Middle frontal gyrus (tissue), 1 donor: ENCODE measurements around the gene ITPR3.

ENCODE experiments used
- DNase-seq: peaks from one replicate; pipeline ENCODE4 v3.0.0-alpha.2; 2015; ENCODE audit warnings: low spot score; ENCODE audit errors: extremely low spot score

The ITPR3 gene

GRCh38 chr6:33731751-33732282 lies 110.7 kb downstream of the ITPR3 start:
- no peak for DNase-seq

- DNase-seq, result no peak
These were observed 111.3 kb downstream of the ITPR3 start for GRCh38 chr6:33732385-33732784.

DNA sequence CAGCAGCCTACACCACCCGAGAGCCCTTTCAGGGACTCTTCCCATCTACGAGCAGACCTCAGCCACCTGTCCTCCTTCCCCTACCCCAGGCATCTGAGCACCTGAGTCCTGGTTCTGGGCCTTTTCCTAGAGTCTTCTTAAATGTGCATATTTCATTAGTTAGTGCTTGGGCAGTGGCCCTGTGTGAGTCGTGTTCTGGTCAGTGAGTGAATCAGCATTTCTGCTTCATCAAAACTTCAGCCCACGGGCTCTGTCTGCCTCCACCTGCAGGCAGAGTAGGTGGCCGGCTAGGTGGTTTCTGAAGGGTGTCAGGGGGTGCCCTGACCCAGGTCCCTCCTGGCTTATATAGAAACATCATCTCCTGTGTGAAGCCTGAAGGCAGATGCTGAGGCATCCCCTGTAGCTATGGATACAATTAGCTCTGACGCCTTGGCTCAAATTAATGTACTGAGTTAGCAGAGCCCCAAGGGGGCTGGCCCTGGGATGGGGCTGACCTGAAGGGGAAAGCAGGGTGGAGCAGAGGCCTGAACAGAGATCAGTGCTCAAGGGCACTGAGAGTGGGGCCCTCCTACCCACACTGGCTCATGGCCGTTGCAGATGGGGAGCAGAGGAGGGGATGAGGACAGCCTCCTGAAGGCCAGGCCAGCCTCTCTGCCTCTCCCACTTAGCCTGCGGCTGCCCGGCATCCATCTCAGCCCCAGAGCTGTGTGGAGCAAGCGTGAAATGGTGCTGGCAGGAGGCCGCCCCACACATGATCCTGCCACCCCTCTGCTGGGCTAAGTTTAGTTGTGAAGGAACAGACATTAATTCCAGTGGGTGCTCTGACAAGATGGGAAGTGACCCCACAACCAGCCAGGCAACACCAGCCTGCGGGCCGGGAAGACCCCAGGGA lies 111.9 kb downstream of the ITPR3 start:
- no peak for DNase-seq

- DNase-seq, result no peak
These were observed 112.5 kb downstream of the ITPR3 start for GRCh38 chr6:33733709-33734007.

DNA sequence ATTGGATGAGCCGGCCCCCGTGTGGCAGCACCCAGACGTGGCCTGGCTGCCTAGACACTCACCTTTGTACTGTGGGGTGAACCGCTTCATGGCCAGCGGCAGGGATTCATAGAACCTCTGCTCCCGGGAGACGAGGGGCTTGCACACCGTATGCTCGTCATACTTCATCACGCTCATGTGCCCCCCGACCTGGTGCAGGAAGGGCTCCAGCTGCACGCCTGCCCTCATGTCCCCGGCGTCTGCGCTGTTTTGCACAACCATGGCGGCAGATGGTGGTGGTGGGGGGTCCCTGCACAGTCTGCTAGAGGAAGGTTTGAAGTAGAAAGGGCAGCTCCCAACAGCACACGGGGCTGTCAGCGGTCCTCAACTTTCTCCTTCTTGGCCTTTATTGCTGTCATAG lies 114.1 kb downstream of the ITPR3 start:
- DNase-seq, result no peak

DNA sequence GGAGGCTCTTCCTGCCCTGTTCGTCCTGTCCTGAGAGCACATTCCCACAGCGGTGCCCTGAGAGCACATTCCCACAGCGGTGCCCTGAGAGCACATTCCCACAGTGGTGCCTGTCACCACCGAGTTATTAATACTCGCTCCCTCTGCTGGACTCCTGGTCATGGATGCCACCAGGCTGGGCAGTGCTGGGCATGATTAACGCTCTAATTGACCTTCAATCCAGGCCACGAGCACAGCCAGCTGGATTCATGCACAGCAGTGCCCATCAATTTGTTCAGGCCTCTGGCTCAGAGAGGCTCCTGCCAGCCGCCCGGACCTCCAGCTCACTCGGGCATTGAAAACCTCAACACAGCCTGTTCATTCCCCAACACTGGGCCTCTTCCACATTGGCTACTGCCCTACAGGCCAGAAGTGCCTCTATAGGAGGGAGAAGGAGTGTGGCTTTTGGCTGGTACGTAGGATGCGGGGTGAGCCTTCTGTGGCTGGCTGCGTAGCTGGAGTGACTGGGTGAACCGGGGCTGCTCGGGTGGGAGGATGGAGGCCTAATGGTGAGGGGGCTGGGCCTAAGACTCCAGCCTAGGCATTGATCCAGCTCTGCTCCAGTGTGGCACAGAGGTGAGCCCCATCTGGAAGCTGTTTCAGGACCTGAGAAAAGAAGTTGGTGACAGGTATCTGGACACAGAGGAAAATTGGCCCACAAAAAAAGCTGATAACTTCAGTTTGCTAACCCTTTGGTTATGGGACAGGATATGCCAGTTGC lies 116.3 kb downstream of the ITPR3 start:
- DNase-seq, result no peak

GRCh38 chr6:33738153-33738552 lies 117.0 kb downstream of the ITPR3 start:
- DNase-seq, result no peak

GRCh38 chr6:33738879-33739278 lies 117.8 kb downstream of the ITPR3 start:
- no peak for DNase-seq

- DNase-seq, result no peak
These were observed 118.4 kb downstream of the ITPR3 start for GRCh38 chr6:33739571-33739970.

GRCh38 chr6:33740204-33740608 lies 119.1 kb downstream of the ITPR3 start:
- DNase-seq, result no peak

DNA sequence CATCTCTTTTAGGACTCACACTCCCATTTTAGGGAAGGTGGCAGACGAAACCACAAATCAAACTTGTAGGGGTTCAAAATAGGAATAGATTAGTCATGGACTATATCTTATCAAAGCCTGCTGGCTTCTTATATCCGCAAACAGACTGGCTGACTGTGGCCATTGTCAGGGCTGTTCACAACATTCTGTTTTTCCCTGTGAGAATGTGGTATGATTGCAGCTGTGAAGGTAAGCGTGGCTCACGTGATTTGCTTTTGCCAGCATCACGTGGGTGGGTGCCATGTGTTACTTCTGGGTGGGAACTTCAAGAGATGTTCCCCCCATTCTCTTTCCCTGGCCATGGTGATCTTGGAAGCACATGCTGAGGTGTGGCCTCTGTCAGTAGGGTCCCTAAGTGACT lies 119.7 kb downstream of the ITPR3 start:
- no peak for DNase-seq

DNA sequence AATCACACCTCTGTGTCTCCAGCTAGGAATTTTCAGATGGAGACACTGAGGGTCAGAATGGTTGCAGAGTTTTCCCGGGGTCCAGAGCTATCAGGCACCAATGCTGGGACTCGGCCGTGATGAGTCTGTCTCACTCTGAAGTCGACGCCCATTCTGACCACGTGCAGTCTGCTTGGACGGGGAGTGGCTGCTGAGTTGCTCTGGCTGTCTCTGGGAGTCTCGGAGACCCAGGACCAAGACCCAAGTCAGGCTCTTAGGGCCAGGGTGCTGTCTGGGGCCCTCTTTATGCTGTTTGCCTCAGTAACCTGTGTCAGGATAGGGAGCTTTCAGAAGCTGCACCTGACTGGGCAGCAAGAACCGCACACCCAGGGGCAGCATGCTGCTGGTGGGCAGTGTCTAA lies 121.0 kb downstream of the ITPR3 start:
- no peak for DNase-seq

GRCh38 chr6:33742837-33743236 lies 121.7 kb downstream of the ITPR3 start:
- no peak for DNase-seq

GRCh38 chr6:33744001-33744848 lies 123.1 kb downstream of the ITPR3 start:
- peak; percentile 52 for DNase-seq

DNA sequence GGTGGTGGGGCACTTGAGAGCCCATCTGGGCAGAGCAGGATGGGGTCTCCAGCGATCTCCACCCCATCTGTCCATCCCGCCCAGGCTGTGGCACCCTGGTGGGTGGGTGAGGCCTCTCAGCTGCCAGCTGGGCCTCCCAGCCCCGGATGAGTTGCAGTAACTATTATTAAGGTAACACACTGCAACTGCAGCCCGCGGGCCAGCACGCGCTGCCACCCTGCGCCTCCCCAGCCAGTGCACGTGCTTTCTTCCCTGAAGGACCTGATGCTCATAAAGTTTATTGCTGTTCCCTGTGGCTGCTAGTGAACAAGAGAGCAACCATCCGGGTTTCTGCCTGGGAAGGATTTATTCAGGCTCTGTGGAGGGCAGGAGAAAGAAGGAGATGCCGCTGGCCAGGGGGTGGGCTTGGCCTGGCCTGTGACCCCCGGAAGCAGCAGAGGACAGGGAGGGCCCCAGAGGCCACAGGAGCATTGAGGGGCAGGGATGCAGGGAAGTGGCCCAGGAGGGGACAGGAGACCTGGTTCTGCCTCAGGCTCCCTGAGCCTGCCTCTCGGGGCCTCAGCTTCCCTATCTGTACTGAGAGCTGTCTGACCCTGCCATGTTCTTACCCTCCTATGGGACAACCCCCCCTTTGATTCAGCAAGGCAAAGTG lies 123.9 kb downstream of the ITPR3 start:
- DNase-seq, result no peak

GRCh38 chr6:33745548-33745947 lies 124.4 kb downstream of the ITPR3 start:
- DNase-seq, result no peak
